ENCODE measurements around the gene NCOR1. TPM values are rescaled to one million over a fixed set of nuclear protein-coding genes. Genes with fewer than 3 reads are reported as not detected.

The NCOR1 gene
- polyA plus RNA-seq, 2 of the 4 experiments (the other 2 are of a cell fraction), result 65.5 to 190 TPM

- TF ChIP-seq ZSCAN20 (CRISPR knock-in tag; IDR thresholded peaks at IDR 0.05) (no peak), SMC3 (IDR thresholded peaks at IDR 0.05) (no peak)
- TF ChIP-seq, protein P1, sequence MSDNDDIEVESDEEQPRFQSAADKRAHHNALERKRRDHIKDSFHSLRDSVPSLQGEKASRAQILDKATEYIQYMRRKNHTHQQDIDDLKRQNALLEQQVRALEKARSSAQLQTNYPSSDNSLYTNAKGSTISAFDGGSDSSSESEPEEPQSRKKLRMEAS (IDR thresholded peaks at IDR 0.05), result no peak
- no peaks in the 10 kb centered on the region for H3K9me3 ChIP-seq
- H3K4me2 ChIP-seq, result no peak overlapping the region
- ChIA-PET CTCF (interaction anchor here (3.3 kb wide), 1 partner anchor 12 kb away, joined by 16 read pairs; no protein-coding TSS in a partner anchor), POLR2A (interaction anchor here (0.6 kb wide), 1 partner anchor 394 kb away, joined by 3 read pairs; no protein-coding TSS in a partner anchor)
- H3K27ac ChIP-seq, result no peak overlapping the region
- no peaks in the 10 kb centered on the region for H3K4me1 ChIP-seq
- FAIRE-seq (peak; percentile 7), DNase-seq (ENCODE audit: low read depth in 1 of 2, low spot score in 1 of 2) (no peak), ATAC-seq (no peak)
- no peak overlapping the region for H3K4me3 ChIP-seq
- WGBS (ENCODE audit: missing lambda C conversion rate), result 95% methylated on average over 3 of the region's 3 CpGs
These were observed 168.4 kb downstream of the NCOR1 start for GRCh38 chr17:16046966-16047365.

GRCh38 chr17:16044487-16044886 lies 170.8 kb downstream of the NCOR1 start:
- no peaks in the 10 kb centered on the region for H3K4me1 ChIP-seq
- DNase-seq (ENCODE audit: low read depth in 1 of 2, low spot score in 1 of 2) (no peak), ATAC-seq (peak in 1 of 2 experiments; percentile 16; a peak in 2 of 6 replicates), FAIRE-seq (no peak)
- peak; percentile 62; the same call in 1 of the 2 replicates for TF ChIP-seq POLR2AphosphoS2 (conservative IDR thresholded peaks at IDR 0.05; ENCODE audit: low read length)
- TF ChIP-seq CHD4 (IDR thresholded peaks at IDR 0.05; ENCODE audit: borderline replicate concordance), result no peak
- TF ChIP-seq CBX2 (IDR thresholded peaks at IDR 0.05; ENCODE audit: borderline replicate concordance, low read depth), result no peak
- TF ChIP-seq GATA3 (IDR thresholded peaks at IDR 0.05; ENCODE audit: borderline replicate concordance), result no peak
- TF ChIP-seq PHF8 (IDR thresholded peaks at IDR 0.05; ENCODE audit: borderline replicate concordance, low read depth), result no peak
- no peak for TF ChIP-seq SREBF2 (IDR thresholded peaks at IDR 0.05)
- no peak for TF ChIP-seq MAFK (IDR thresholded peaks at IDR 0.05; ENCODE audit: partially characterized antibody)
- H3K4me3 ChIP-seq, result no peak overlapping the region
- H3K4me2 ChIP-seq, result no peak overlapping the region
- no peak overlapping the region for H3K27ac ChIP-seq
- CTCF ChIA-PET, result interaction anchor here (0.9 to 3.3 kb wide), 3 partner anchors 15 to 28 kb away, joined by 3 to 16 read pairs (median 3); no protein-coding TSS in a partner anchor
- 92% methylated on average over 10 of the region's 10 CpGs for WGBS (ENCODE audit: missing lambda C conversion rate)
- POLR2A ChIA-PET, result no interaction called here
- no peaks in the 10 kb centered on the region for H3K9me3 ChIP-seq

DNA sequence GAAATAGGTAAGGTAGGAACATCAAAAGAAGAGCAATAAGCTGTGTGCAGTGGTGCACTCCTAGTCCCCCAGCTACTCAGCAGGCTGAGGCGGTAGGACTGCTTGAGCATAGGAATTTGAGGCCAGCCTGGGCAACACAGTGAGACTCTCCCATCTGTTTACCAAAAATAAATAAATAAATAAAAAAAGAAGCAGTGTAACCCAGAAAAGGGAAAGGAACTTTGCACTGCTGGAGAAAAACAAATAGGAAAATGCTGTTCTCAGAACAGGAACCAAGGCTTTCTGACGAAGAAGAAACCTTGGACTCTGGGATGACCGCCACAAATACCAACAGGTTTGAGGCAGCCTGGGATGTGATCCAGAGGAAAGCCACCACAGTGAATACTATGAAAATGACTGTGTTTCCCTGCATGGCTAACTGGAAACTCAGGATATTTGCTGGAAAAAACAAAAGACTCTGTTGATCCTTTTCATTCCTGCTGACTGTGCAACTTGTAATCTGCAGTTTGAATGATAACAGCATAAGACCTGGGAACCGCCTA lies 174.6 kb downstream of the NCOR1 start:
- FAIRE-seq (no peak), DNase-seq (ENCODE audit: low read depth in 1 of 2, low spot score in 1 of 2) (no peak), ATAC-seq (no peak)
- no peak overlapping the region for H3K4me3 ChIP-seq
- no peaks in the 10 kb centered on the region for H3K9me3 ChIP-seq
- WGBS (ENCODE audit: missing lambda C conversion rate), result 92% methylated on average over 4 of the region's 4 CpGs
- ChIA-PET POLR2A (no interaction called here), CTCF (no interaction called here)
- TF ChIP-seq CEBPB (IDR thresholded peaks at IDR 0.05), result no peak
- TF ChIP-seq FOXS1 (CRISPR knock-in tag; IDR thresholded peaks at IDR 0.05), result no peak
- TF ChIP-seq HDAC2 (IDR thresholded peaks at IDR 0.05), result no peak
- peak; percentile 95 for TF ChIP-seq MAFK (IDR thresholded peaks at IDR 0.05; ENCODE audit: partially characterized antibody)
- TF ChIP-seq FOSB (CRISPR knock-in tag; IDR thresholded peaks at IDR 0.05), result no peak
- no peak for TF ChIP-seq EHF (CRISPR knock-in tag; IDR thresholded peaks at IDR 0.05)
- no peak for TF ChIP-seq JUNB (IDR thresholded peaks at IDR 0.05)
- no peak overlapping the region for H3K27ac ChIP-seq
- H3K4me1 ChIP-seq, result peaks cover 5% of the 10 kb centered on the region; the same call in 1 of the 3 replicates
- no peak overlapping the region for H3K4me2 ChIP-seq

- ATAC-seq (peak in 1 of 2 experiments; percentile 29; a peak in 1 of 6 replicates), DNase-seq (ENCODE audit: low read depth in 1 of 2, low spot score in 1 of 2) (no peak), FAIRE-seq (no peak)
- Histone ChIP-seq H3K27ac (peak overlapping the region in 1 of 2 experiments; percentile 41; a peak in 3 of 6 replicates), H3K4me2 (no peak overlapping the region), H3K4me1 (peaks cover 5% of the 10 kb centered on the region; the same call in 1 of the 3 replicates), H3K4me3 (no peak overlapping the region), H3K9me3 (no peaks in the 10 kb centered on the region)
- ChIA-PET CTCF (interaction anchor here (0.6 kb wide), 1 partner anchor 99 kb away, joined by 3 read pairs; no protein-coding TSS in a partner anchor), POLR2A (no interaction called here)
- TF ChIP-seq ATOH8 (CRISPR knock-in tag; IDR thresholded peaks at IDR 0.05; ENCODE audit: low read depth) (no peak), RARB (CRISPR knock-in tag; IDR thresholded peaks at IDR 0.05) (no peak), HOXA7 (CRISPR knock-in tag; IDR thresholded peaks at IDR 0.05) (0 out of 2 replicates have a peak, but pooled peaks have one; percentile 45), SMC3 (IDR thresholded peaks at IDR 0.05) (no peak), HOXB5 (CRISPR knock-in tag; IDR thresholded peaks at IDR 0.05) (no peak), BHLHE40 (IDR thresholded peaks at IDR 0.05; ENCODE audit: low read depth, low read length) (no peak), HMGXB4 (CRISPR knock-in tag; IDR thresholded peaks at IDR 0.05; ENCODE audit: borderline replicate concordance) (no peak)
- TF ChIP-seq, protein P2, sequence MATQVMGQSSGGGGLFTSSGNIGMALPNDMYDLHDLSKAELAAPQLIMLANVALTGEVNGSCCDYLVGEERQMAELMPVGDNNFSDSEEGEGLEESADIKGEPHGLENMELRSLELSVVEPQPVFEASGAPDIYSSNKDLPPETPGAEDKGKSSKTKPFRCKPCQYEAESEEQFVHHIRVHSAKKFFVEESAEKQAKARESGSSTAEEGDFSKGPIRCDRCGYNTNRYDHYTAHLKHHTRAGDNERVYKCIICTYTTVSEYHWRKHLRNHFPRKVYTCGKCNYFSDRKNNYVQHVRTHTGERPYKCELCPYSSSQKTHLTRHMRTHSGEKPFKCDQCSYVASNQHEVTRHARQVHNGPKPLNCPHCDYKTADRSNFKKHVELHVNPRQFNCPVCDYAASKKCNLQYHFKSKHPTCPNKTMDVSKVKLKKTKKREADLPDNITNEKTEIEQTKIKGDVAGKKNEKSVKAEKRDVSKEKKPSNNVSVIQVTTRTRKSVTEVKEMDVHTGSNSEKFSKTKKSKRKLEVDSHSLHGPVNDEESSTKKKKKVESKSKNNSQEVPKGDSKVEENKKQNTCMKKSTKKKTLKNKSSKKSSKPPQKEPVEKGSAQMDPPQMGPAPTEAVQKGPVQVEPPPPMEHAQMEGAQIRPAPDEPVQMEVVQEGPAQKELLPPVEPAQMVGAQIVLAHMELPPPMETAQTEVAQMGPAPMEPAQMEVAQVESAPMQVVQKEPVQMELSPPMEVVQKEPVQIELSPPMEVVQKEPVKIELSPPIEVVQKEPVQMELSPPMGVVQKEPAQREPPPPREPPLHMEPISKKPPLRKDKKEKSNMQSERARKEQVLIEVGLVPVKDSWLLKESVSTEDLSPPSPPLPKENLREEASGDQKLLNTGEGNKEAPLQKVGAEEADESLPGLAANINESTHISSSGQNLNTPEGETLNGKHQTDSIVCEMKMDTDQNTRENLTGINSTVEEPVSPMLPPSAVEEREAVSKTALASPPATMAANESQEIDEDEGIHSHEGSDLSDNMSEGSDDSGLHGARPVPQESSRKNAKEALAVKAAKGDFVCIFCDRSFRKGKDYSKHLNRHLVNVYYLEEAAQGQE (IDR thresholded peaks at IDR 0.05), result no peak
These were observed 177.7 kb downstream of the NCOR1 start for GRCh38 chr17:16037636-16038035.
